Lung (tissue), 12 donors: ENCODE data around the gene SSNA1. TPM values are rescaled to one million over a fixed set of nuclear protein-coding genes. Genes with fewer than 3 reads are reported as not detected.

Source experiments
- ATAC-seq: fragments of 200-7000 bp; cut with Tn5 transposase; one replicate; pipeline ENCODE4 v1.9.1; 2020; ENCODE audit warnings: moderate number of reproducible peaks; ENCODE audit not compliant: insufficient read depth, low FRiP score
- DNase-seq, 3 donors: peaks; one replicate each; pipeline ENCODE4 v3.0.0-alpha.2; 2013 to 2017
- H3K27ac ChIP-seq, 2 donors: one replicate each; pipeline ENCODE4 v1.5.1; 2013; ENCODE audit warnings: mild to moderate bottlenecking in 2 of 2, moderate library complexity in 2 of 2, control low read depth in 1 of 2, inconsistent platforms in 1 of 2, low read depth in 1 of 2, low read length in 1 of 2
- H3K27me3 ChIP-seq, 3 donors: one replicate each; pipeline ENCODE4 v1.5.1; 2013; ENCODE audit warnings: low read length in 2 of 3; ENCODE audit not compliant: control insufficient read depth in 3 of 3, insufficient read depth in 3 of 3
- H3K36me3 ChIP-seq, 4 donors: one replicate each; pipeline ENCODE4 v1.5.1; 2013; ENCODE audit warnings: low read length in 4 of 4, mild to moderate bottlenecking in 1 of 4, moderate library complexity in 1 of 4; ENCODE audit not compliant: control insufficient read depth in 4 of 4, insufficient read depth in 4 of 4
- H3K4me1 ChIP-seq, 5 donors: one replicate each; pipeline ENCODE4 v1.5.1; 2013; ENCODE audit warnings: low read length in 5 of 5, mild to moderate bottlenecking in 2 of 5, moderate library complexity in 1 of 5; ENCODE audit not compliant: control insufficient read depth in 5 of 5, insufficient read depth in 5 of 5
- H3K4me3 ChIP-seq: one replicate; pipeline ENCODE4 v1.5.1; 2013; ENCODE audit warnings: mild to moderate bottlenecking, control low read depth, moderate library complexity
- H3K9ac ChIP-seq, 2 donors: one replicate each; pipeline ENCODE4 v1.5.1; 2013; ENCODE audit warnings: low read length in 2 of 2, control low read depth in 1 of 2; ENCODE audit not compliant: insufficient read depth in 1 of 2
- H3K9me3 ChIP-seq, 4 donors: one replicate each; pipeline ENCODE4 v1.5.1; 2013; ENCODE audit warnings: low read length in 3 of 4, mild to moderate bottlenecking in 1 of 4, moderate library complexity in 1 of 4; ENCODE audit not compliant: control insufficient read depth in 4 of 4, insufficient read depth in 3 of 4
- WGBS, 2 donors: extraction: QIAGEN DNeasy Blood & Tissue Kit; methylation state at CpG; one replicate each; pipeline ENCODE4 v1.1.7; 2013; 5-methylcytosine and 5-hydroxymethylcytosine counted together
- polyA plus RNA-seq, 2 donors: library from polyadenylated mRNA; stranded (reverse); fragments of 200-250 nt; gene quantifications; one replicate each; pipeline ENCODE4 v1.2.1, GENCODE V29; 2013
- total RNA-seq, 2 donors: library from RNA; depleted of rRNA in 1 of 2; stranded (reverse); fragments of >200 nt in 1 of 2; gene quantifications; one replicate each; pipeline ENCODE4 v1.2.1, GENCODE V29; 2014 to 2021
- TF ChIP-seq, protein P1 (sequence below): IDR thresholded peaks from 2 replicates; pipeline ENCODE4 v1.5.1; 2012; ENCODE audit warnings: mild to moderate bottlenecking; ENCODE audit errors: control extremely low read depth, extremely low read depth
- donor health status: control.
- donor health status: control.
- donor health status: Bipolar disorder and iron deficiency.
- donor health status: healthy.
- donor health status: DM: yes; HTN: yes; CAD: no.

SSNA1 gene
- total and polyA plus RNA-seq, 4 donors: 40.8 to 144 (median 101) TPM

DNA sequence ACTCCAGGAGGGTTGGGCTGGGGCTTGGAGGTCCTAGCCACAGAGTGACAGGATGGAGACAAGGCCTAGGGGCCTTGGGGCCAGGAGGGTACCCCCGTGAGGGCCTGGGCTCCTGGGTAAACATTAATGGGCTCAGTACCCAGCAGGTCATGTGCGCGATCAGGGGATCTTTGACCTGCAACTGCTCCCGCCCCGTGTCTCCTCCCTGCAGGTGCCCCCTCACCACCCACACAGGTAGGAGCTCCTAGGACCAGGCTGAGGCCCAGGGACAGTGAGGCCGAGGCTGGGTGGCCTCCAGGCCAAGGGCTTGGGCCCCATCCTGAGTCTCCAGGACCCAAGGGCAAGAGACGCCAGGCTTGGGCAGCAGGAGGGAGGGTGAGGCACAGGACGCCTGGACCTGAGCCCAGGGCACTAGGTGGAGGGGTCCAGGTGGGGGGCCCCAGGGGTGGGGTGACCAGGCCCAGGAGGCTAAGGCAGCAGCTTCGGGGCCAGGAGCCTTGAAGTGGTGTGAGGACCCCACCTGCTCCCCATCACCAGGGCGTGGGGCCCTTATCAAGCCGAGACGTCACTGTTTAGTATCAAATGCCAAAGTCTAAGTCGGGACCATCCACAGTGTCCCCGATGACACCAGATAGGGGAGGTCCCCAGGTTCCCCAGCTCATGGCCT lies 42.4 kb downstream of the SSNA1 start, which contains the start of gene SLC34A3:
Gene SLC34A3 (plus strand): TSS at position 197 of the 667 bp plus-strand sequence. CDS start 802 bp downstream, outside the sequence.
- ATAC-seq (no peak), DNase-seq (no peak)
- Histone ChIP-seq H3K36me3 (no peaks in the 10 kb centered on the region), H3K27me3 (peaks cover 0 to 6% (median 0%) of the 10 kb centered on the region in 3 donors), H3K9me3 (peaks cover 0 to 3% (median 0%) of the 10 kb centered on the region in 4 donors), H3K27ac (no peak within 1 kb of the TSS), H3K4me3 (no peak within 1 kb of the TSS), H3K9ac (no peak within 1 kb of the TSS), H3K4me1 (peaks cover 0 to 4% (median under 1%) of the 10 kb centered on the region in 5 donors)
- TF ChIP-seq, protein P1, sequence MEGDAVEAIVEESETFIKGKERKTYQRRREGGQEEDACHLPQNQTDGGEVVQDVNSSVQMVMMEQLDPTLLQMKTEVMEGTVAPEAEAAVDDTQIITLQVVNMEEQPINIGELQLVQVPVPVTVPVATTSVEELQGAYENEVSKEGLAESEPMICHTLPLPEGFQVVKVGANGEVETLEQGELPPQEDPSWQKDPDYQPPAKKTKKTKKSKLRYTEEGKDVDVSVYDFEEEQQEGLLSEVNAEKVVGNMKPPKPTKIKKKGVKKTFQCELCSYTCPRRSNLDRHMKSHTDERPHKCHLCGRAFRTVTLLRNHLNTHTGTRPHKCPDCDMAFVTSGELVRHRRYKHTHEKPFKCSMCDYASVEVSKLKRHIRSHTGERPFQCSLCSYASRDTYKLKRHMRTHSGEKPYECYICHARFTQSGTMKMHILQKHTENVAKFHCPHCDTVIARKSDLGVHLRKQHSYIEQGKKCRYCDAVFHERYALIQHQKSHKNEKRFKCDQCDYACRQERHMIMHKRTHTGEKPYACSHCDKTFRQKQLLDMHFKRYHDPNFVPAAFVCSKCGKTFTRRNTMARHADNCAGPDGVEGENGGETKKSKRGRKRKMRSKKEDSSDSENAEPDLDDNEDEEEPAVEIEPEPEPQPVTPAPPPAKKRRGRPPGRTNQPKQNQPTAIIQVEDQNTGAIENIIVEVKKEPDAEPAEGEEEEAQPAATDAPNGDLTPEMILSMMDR: no peak
- 76 to 84% methylated on average over 14 of the region's 14 CpGs for WGBS, 2 donors

DNA sequence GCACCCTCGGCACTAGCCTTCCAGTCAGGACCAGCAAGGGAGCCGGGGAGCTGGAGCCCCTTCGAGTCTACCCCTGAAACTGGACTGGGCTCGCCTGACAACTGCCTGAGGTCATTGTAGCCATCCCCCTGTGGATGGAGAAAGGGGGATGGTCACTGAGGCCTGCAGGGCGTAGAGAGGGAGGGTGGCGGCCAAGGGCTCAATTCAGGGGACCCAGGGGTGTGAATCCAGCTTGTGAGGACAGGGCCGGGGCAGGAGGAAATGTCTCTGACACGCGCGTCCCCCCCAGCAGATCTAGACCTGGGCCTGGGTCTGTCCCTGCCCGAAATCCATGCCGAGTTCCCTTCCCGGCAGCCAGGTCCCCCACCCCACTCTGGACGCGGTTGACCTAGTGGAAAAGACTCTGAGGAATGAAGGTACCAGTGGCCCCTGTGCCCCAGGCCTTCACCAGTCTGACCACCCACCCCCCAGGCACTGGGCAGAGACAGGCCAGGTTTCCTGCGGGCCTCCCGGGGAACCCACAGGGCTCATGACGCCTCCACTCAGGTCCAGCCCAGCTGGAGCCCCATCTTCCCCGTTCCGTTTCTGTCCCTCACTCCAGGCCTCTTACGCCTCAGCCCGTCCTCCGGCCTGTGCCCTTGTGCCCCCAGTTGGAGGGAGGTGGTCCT lies 43.0 kb downstream of the SSNA1 start:
- 87 to 88% methylated on average over 23 of the region's 23 CpGs for WGBS, 2 donors
- no peak for ATAC-seq
- Histone ChIP-seq H3K9ac (no peak overlapping the region), H3K27me3 (peaks cover 0 to 6% (median 0%) of the 10 kb centered on the region in 3 donors), H3K4me1 (peaks cover 0 to 7% (median 6%) of the 10 kb centered on the region in 5 donors), H3K9me3 (peaks cover 0 to 3% (median 0%) of the 10 kb centered on the region in 4 donors), H3K36me3 (no peaks in the 10 kb centered on the region), H3K4me3 (no peak overlapping the region), H3K27ac (no peak overlapping the region)
- no peak for DNase-seq
- TF ChIP-seq, protein P1: no peak

DNA sequence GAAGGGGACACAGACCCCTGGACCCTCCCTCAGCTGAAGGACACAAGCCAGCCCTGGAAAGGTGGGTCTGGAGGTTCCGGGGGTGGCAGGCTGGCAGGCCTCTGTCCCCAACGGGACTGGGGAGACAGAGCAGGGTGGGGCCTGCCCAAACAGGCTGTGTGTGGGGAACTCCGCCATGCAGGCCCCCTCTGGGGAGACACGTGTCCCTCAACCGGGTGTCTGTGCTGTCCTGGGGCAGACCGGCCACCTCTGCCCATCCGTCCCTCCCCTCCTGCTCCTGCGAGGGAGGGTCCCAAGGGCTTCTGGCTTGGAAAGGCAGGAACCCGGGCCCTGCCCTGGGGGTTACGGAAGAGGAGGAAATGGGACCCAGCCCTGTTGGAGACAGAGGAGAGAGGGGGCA lies 43.6 kb downstream of the SSNA1 start:
- no peak for DNase-seq
- H3K27me3 ChIP-seq: peaks cover 0 to 6% (median 0%) of the 10 kb centered on the region in 3 donors

More for the DNA sequence above, 43.6 kb downstream of the SSNA1 start:
- TF ChIP-seq, protein P1: no peak
- H3K9me3 ChIP-seq: peaks cover 0 to 3% (median 0%) of the 10 kb centered on the region in 4 donors
- no peak overlapping the region for H3K9ac ChIP-seq
- no peaks in the 10 kb centered on the region for H3K36me3 ChIP-seq
- no peak overlapping the region for H3K27ac ChIP-seq
- H3K4me1 ChIP-seq: peaks cover 0 to 13% (median 7%) of the 10 kb centered on the region in 5 donors
- no peak for ATAC-seq
- 69 to 85% methylated on average over 10 of the region's 10 CpGs for WGBS, 2 donors
- H3K4me3 ChIP-seq: no peak overlapping the region
